Measurements from ENCODE around the gene DHRS3.
A peak's percentile ranks its signal among the peaks of the same experiment; 100 is the strongest.

Gene DHRS3

GRCh38 chr1:12615865-12616708 lies 1.9 kb downstream of the DHRS3 start:
- DNase-seq = no peak

DNA sequence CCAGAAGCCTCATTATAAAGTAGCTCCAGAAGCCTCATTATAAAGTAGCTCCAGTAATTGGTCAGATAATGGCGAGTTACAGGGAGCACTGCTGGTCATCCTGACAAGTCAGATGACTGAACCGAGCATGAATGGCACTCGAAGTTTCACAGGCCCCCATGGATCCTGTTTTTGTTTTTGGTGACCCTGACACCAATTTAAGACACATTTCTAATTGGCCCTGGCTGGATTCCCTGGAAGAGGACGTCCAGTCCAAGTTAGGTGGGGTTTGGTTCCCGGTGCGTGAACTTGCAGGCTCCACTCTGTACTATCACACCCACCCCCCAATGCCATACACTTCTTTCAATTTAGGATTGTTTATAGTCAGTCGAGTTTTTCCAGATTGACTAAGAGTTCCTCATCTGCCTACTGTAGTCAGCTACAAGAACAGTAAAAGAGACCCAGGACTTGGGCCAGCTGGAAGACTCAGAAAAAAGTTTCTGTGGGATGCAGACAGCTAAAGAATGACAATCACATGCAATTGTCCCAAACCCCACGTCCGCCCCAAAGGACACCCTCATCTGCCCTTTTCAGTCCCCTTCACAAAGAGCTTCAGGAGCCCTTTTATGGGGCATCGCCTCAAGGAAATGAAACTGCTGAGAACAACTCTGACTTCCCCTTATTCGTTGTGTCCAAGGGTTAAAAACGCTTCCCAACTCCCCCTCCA lies 2.7 kb downstream of the DHRS3 start:
- DNase-seq = no peak

DNA sequence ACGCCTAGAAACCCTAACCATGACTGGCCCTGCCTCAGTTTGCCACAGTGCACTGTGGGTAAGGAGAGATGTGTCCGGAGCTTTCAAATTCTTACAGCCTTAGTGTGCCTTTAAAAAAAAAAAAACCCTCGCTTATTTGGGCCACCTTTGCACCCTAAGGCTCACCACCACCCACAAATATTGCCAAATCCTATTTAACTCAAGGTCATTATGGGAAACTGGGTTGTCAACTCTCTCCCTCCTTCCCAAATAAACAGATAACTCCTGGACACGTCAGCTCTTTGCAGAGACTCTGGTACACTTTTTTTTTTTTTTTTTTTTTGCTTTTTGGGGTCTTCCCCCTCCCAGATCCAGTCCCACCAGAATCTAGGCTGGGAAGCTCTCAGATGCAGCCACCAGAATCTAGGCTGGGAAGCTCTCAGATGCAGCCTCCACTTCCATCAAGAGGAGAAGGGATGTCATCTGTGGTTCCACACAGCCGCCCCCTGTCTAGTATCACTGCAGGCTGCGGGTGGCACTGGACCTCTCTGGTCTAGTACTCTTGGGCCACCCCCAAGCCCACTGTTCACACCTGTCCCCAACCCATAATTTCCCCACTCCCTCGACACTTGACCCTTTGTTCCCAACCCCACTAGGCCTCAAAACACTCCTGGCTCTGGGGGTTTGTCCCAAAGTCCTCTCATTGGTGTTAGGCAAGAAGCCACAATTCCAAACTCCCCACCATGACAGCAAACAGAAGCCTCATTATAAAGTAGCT lies 3.4 kb downstream of the DHRS3 start:
- no peak for DNase-seq

DNA sequence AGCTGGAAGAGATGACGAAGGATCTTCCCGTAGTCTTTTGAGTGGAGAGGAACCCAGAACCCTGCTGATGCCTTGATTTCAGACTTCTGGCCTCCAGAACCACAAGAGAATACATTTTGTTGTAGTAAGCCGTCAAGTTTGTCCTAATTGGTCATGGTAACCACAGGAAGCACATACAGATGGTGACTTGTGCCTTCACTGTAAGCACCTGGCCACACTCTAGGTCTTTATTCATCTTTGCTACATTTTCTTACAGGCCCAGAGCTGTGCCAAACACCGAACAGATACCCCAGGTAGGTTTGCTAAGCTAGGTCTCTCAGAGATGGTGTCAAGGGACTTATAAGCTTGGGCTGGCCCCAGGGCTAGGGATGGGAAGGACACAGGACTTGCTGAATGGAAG lies 4.8 kb downstream of the DHRS3 start:
- DNase-seq = no peak

DNA sequence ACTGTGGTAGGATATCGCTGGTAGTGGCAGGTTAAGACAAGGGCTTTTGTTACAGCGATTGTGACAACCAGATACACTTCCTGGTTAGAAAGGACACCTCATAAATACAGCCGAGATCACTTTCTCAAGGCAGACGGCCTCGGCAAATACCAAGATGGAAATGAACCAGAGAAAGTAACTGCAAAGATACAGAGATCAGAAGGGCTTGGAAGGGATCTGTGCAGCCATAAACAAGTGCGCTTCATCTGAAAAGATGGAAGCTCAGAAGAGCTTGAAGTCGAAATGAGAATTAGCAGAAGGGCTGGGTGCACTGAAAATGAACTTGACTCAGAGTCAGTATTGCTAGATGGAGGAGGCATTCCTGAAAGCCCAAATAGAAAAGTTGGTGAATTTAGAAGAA lies 7.1 kb downstream of the DHRS3 start:
- no peak for DNase-seq

DNA sequence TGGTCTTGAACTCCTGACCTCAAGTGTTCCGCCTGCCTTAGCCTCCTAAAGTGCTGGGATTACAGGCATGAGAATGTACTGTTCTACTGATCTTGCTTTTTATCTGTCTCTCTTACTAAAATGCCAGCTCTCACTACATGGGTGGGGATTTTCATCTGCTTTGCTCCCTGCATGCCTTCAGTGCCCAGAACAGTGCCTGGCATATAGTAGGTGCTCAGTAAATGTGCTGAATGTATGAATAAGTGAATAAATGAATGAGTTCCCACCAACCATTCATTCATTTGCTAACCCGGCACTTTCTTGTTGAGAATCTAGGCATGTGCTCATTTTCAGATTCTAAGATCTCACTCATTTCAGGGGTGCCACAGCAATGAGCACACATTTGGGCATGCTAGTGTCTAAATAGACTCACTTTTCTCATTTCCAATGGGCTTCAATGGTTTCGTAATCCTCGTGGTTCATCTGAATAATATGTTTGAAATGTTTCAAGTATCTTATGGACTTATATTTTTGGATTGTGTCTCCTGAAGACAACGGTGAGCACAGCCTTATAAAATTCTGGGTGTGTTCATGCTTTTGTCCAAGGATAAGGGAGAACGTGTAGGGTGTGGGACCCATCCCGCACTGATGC lies 7.6 kb downstream of the DHRS3 start:
- DNase-seq = no peak

GRCh38 chr1:12609469-12610003 lies 8.5 kb downstream of the DHRS3 start:
- no peak for DNase-seq

DNA sequence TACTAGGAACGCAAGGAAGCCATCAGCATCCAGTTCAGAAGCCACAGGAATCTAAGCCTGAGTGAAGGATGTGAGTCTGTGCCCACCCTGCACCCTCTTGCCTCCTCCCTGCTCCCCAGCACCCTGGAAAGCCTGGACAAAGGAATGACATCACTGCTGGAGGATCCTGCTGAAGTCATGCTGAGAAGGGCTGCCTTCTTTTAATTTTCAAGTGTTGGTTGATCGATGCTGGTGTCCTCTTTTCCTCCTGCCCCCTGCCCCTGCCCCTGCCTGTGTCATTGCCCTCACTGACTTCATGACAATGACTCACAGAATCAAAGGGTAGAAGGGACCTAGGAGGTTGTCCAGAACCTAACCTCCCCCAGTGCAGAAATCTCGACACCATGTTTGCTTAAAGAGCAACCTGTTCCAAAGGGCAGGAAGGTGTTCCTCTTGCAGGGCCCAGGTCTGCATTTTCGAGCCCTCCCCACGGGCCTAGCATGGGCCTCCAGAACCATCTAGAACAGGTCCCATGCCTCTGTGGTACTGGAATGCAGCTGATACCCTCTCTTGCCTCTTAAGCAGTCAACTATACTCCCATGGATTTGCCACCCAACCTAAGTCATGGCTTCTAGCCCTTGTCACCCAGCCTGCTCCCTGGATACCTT lies 9.6 kb downstream of the DHRS3 start:
- DNase-seq = no peak

- DNase-seq = no peak
These were observed 10.7 kb downstream of the DHRS3 start for GRCh38 chr1:12607263-12607662.

DNA sequence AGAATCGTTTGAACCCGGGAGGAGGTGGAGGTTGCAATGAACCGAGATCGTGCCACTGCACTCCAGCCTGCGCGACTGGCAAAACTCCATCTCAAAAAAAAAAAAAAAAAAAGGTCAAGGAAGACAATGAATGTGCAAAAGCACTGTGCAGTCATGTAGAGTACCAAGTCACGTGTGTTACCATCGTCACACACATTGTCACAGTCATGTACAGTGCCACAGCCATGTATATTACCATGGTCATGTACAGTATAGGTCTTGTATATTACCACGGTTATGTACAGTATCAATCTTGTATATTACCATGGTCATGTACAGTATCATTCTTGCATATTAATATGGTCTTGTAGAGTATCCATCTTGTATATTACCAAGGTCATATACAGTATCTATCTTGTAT lies 13.0 kb downstream of the DHRS3 start:
- DNase-seq = no peak

DNA sequence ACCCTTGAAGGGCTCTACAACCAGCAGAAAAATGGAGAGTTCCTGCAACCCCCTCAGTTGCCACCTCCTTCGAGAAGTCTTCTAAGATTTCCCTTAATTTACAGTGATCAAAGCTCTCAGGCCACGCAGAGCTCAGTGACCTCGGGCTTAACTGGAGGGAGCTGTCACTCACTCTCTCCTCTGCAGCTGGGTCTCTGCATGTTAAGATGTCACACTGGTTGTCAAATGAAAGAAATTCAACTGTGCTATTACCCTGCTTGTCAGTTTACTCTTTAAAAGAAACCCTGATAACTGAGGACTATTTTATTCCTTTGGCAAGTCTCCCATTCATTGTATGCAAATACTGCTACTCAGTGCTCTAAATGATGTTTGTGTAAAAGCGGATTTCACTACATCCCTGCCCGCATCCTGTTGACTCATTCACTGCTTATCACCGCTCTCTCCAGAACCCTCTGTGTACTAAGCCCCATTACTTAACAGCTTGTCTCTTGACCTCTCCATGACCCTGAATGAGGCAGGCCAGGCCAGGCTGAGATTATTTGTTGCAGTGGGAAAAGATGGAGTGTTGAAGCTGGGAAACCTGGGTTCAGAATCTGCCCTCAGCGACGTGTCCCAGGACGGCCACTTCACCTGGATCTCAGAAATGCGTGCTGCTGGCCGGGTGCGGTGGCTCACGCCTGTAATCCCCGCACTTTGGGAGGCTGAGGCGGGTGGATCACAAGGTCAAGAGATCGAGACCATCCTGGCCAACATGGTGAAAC lies 13.7 kb downstream of the DHRS3 start:
- DNase-seq = peak; percentile 72

DNA sequence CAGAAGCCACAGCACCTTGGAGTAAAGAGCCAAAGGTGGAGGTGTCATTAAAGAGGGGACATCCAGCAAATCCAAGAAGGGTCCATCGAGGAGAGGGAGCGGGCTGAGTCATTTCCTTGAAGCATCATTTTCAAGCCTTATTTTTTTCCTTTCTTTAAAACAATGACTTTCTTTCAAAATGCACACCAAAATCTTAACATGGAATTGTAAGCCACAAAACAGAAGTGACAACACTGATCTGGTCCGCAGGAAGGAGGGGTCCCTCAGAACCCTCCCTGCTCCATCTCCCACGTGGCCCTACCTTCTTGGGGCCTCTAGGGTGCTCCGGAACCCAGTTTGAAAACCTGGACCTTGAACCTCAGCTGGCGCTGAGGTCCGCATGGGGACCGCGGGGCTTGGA lies 14.8 kb downstream of the DHRS3 start:
- DNase-seq = no peak

DNA sequence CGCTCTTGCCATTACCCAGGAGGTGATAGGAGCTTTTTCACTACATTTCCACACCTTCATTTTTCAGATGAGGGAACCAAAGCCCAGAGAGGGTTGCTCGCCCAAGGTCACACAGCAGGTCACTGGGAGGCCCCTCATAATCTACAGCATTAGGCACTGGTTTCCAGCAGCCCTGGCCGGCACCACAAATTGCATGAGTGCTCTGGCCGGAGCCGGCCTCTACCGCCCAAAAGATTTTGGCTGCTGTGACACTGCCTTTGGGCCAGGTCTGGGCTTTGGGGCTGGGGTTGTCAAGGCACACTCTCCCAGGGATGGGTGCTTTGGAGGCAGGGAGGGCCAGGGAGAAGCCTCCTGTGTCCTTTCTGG lies 15.4 kb downstream of the DHRS3 start:
- no peak for DNase-seq

- DNase-seq = no peak
These were observed 16.0 kb downstream of the DHRS3 start for GRCh38 chr1:12601700-12602658.

- peak; percentile 49 for DNase-seq
These were observed 17.0 kb downstream of the DHRS3 start for GRCh38 chr1:12600880-12601633.

GRCh38 chr1:12600335-12600734 lies 17.7 kb downstream of the DHRS3 start:
- no peak for DNase-seq

DNA sequence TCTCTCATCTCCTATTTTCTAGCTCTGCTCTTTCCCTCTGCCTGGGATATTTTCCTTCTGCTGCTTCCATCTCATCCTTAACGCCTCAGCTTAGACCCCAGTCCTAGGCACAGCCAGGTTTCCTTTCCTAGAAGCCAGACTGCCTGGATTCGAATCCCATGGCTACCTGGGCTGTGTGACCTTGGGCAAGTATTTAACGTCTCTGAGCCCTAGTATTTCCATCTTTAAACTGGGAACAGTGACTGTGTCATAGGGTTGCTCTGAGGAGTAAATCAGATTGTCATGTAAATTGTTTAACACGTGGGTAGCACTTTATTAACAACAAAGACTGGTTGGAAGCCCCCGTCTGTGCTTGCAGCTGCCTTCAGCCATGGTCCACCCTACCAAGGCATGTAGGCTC lies 18.4 kb downstream of the DHRS3 start:
- no peak for DNase-seq

DNA sequence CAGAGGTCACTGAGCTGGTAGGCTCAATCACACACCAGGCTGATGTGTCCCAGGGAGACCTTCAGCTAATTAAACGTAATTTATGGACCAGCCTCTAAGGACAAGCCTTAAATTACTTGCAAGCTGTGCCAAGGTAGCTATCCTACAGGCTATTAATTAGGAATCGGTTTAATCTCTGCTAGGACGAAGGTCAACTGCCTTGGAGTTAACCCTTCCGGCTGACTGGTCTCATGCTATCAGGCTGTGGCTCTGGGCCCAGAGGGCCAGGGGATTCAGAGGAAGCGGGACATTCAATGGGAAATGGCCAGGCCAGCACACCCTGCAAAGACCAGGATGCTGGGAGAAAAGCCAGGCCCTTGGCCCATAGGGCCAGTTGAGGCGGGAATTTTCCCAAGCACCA lies 19.0 kb downstream of the DHRS3 start:
- DNase-seq = no peak

DNA sequence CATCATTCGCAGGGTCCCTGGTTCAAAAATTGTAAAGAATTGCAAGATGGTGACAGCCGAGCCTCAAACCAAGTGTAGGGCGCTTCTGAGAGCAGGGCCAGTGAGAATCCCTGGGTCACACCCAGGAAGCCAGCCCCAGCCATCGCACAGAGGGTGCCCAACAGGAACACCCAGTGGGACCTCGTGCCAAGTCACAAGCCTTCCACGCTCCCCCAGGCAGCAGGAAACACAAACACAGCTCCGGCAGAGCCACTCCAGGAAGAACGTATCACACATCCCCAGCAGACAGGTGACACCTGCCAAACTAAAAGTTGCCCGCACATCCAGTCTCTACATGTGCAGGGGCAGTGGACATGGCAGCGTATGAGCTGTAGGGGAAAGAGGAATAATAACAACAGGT lies 20.2 kb downstream of the DHRS3 start:
- no peak for DNase-seq
